Right ventricle myocardium inferior (tissue), 1 donor: ENCODE data around the gene STARD5. TPM values are rescaled to one million over a fixed set of nuclear protein-coding genes. Genes with fewer than 3 reads are reported as not detected.

Experiments
- ATAC-seq: fragments of 200-7000 bp; cut with Tn5 transposase; one replicate; pipeline ENCODE4 v1.9.1; 2020; ENCODE audit warnings: mild to moderate bottlenecking, moderate library complexity
- DNase-seq: peaks from one replicate; pipeline ENCODE4 v3.0.0; 2021; ENCODE audit errors: missing footprints
- intact Hi-C: fragments of 100-400 bp; cut with DNase I; formaldehyde crosslinking; loops from one replicate; pipeline ENCODE4 v1.11.0; 2022
- total RNA-seq: library from RNA; stranded (reverse); fragmentation: NEBNext Ultra II Directional; extraction: Animal tissue kit (Norgen Biotek cat#: 25700); gene quantifications from one replicate; pipeline ENCODE4 v1.2.1, GENCODE V29; 2021
- donor health status: DM: no; HTN: yes; CAD: no; lungs with severe emphysema.

Gene STARD5
- total RNA-seq, 1 donor from 2014 or later, result 2.2 TPM

DNA sequence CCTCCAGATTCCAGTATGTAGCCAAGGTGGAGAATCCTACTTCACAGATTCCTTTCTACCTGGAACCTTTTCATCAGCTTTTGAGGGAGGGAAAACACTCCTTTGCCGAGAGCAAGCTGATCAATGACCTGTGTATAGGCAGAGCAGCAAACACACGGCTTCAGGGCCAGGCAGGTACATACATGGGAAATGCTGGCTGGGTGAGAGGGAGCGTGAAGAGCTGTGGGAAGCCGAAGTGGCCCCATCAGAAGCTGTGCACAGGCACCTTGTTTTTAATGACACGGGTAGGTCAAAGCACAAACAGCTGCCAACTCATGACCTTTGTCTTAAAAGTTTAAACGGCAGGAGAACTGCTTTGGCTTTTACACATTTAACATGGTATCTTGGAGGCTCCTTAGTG is 25.3 kb downstream of the STARD5 start:
- no peak for DNase-seq
- intact Hi-C loops, result no loop called here
- ATAC-seq, result no peak

DNA sequence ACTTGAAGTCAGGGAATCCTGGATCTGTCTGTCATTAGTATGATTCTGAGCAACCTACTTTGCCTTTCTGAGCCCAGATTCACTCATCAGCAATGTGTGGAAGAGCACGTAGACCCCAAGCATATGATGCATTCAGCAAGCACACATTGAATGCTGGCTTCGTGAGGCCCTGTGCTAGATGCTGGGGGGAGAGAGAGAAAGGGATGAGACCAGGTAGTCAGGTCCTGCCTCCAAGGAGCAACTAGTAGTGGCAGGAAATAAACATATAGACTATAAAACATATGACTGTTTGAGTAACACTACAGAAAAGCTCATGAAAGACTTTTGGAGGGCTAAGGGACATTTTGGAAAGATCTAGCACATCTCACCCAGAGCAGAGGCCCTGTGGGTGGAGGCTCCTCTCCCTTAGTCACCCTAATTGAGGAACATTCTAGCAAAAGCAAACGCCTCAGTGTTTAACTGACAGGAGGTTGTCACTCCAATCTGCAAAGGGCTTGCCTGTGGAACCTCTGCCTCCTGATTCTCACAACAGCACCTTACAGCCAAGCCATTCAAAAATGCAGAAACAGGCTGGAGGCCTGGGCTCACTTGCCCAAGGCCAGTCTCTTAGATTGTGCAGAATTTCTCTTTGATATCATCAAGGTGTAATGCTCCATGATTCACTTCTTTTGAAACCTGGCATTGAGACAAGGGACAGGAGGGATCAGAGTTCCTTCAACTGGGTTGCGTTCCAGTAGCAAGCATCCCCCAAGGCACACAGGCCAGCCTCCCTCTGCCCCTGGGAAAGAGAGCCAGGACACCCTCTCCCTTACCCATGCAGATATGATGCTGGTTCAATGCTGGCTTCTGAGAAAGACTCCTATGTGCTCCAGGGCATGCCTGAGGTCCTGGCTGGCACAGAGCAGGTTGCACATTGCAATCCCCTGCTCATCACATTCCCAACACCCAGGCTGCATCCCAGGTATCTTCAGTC is 26.1 kb downstream of the STARD5 start:
- no peak for ATAC-seq
- intact Hi-C loops, result no loop called here
- no peak for DNase-seq

DNA sequence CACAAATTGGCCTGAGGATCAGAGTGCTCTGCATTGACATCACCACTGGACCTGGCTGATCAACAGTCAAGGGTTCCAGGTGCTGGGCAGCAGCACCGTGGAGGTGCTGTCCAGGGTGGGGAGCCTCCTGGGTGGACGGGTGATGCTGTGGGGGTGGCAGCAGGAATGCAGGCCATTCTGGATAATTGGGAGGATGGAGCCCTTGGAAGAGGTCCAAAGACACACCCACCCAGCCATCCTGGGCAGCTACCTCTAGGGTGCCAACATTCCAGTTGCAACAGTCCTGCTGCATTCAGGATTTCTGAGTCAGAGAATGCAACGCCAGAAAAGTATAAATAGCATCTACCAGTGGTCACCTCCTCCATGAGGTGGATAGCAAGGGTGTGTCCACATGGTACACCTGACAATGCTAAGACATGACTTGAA is 26.8 kb downstream of the STARD5 start:
- DNase-seq, result no peak
- intact Hi-C loops, result no loop called here
- ATAC-seq, result no peak

DNA sequence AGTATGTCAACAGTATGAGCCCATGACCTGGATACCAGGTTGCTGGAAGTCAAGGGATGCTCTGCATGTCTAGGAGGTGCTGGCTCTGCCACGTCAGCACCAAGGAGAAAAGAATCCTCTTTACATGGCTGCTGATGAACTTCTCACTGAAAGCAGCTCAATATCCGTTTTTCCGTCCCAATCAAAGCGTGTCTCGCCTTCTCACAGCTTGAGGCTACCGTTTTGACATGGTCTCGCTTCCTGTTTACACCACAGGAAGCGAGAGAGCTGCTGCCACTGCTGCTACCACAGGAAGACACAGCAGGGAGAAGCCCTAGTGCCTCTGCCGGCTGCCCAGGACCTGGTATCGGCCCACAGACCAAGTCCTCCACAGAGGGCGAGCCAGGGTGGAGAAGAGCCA is 27.3 kb downstream of the STARD5 start:
- DNase-seq (peak; percentile 82), ATAC-seq (peak; percentile 65)
- intact Hi-C loops, result no loop called here

DNA sequence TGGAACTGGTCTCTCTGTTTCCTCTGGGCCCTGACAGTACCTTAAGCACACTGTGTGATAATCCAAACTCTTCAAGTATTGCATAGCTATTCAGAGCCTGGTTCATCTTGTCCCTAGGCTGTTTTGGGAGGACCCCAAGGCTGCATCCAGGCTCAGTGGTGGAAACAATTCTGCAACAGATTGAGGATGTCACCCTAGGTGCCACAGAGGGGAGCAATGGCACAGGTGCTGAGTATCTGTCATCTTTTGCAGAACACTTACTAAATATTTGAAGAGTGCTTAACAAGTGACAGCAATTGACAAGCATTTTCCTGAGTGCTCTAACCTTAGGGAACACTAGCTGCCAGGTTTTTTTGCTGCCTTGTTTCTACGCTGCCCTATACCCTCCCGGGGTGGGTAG is 27.8 kb downstream of the STARD5 start:
- DNase-seq (no peak), ATAC-seq (no peak)
- intact Hi-C loops, result no loop called here

DNA sequence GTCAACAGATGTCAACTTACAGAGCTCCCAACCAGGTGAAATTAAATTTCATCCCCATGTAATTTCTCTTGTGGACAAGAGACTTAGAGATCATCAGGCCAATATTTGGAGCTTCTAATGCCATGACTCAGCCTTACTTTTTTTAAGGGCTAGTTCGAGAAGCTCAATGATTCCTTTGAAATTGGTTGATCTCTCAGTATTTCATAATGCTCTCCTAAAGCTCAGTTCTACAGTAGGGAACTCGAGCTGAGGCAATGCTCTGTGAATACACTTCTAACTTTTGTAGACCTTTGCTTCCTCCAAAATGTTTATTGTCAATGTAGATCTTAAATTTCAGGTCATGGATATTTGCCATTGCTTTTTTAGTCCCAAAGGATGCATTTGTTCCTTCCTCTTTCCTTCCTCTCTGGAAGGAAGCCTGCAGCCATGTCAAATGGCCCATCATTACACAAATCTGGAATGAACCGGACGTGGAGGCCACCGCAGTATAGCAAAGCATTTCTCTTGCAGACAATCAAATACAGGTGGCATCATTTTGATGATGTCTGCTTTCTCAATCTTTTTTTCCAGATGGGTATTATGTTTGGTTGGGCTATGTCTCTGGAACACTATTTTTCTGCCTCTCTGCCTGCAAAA is 28.3 kb downstream of the STARD5 start:
- ATAC-seq (no peak), DNase-seq (no peak)
- intact Hi-C loops, result no loop called here

DNA sequence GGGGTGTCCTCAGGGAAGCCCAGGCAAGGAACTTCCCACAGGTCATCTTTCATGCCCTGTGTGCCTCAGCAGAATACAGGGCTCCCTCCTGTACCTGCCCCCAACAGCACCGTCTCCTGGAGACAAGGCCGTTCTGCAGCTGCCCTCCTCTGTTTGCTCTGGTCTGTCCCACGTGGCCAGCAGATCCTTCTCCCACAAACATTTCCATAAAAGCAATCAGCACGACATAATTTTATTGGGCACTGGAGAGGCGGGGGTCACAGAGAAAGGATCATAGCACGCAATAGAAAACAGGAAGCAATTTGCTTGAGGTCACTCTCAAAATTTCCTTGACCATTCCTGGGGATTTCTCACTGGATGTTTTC is 29.4 kb downstream of the STARD5 start:
- ATAC-seq (no peak), DNase-seq (no peak)
- intact Hi-C loops, result loop anchor here (1.0 kb wide), 1 partner anchor 43 kb away; no protein-coding TSS in a partner anchor

DNA sequence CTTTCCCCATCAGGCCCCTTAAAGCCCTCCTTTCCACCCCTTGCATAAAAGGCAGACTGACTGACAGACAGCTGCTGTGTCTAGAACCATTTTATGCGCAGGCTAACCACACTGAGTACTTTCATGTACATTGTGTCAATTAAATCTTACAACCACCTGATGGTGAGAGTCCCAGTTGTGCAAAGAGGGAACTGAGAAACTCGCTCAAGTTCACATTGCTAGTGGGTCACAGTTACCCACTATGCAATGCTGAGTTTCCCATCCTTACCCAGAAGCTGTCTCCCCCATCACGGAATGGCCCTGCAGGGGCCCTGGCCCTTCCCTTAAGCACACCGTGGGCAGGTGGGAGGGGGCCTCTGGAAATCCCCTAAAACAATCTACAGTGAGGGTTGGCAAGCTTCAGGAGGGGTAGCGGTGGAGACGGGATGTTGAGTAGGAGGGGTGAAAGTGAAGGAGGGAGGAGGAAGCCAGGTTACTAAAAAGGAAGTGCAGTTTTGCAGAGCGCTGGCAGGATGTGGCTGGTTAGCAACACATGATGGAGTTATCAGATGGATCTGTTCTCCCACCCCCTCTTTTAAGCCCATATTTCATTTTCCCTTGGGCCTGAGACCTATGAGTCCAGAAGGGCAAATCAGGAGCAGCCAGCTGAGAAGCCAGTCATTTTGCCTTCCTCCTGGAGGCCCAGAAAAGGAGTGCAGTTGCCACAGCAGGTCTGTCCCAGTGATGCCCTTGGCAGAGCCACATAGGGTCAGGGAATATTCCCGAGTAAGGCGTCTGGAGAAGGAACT is 30.0 kb downstream of the STARD5 start:
- DNase-seq (no peak), ATAC-seq (no peak)
- intact Hi-C loops, result loop anchor here (1.0 kb wide), 1 partner anchor 43 kb away; no protein-coding TSS in a partner anchor

DNA sequence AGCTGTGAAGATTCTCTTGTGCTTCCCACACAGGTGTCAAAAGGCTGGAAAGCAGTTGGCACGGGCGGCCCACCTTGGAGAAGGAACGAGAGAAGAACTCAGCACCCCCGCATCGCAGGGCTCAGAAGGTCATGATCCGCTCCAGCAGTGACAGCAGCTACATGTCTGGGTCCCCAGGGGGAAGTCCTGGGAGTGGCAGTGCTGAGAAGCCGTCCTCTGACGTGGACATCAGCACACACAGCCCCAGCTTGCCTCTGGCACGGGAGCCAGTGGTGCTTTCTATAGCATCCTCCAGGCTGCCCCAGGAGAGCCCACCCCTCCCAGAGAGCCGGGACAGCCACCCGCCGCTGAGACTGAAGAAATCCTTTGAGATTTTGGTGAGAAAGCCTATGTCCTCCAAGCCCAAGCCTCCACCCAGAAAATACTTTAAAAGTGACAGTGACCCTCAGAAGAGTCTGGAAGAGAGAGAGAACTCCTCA is 31.4 kb downstream of the STARD5 start:
- no peak for DNase-seq
- ATAC-seq, result no peak
- intact Hi-C loops, result no loop called here

DNA sequence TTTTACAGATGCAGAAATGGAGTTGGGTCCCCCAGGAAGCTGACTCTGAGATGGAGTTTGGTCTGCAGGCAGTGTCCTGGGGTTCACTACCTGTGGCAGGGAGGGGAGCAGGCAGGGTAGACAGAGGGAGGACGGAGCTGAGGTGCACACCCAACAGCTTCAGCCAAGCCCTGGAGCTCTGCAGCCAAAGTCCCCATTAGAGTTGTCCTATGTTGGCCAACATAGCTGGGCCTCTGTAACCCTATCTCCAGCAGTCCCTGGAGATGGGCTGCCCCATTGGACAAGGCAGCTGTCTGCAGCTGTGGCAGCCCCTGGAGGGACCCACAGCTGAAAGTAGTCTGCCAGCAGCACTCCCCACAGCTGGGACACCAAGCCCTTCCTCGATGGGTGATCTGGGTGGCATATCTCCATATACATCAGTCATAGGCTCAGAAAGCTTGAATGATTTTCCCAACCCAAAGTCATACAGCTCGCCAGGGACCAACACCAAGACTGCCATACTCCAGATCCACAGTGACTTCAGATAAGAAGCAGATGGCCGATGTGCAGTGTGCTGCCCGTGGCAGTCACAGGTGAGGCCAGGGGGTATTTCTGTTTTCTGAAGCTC is 31.9 kb downstream of the STARD5 start:
- no peak for DNase-seq
- intact Hi-C loops, result no loop called here
- ATAC-seq, result no peak

DNA sequence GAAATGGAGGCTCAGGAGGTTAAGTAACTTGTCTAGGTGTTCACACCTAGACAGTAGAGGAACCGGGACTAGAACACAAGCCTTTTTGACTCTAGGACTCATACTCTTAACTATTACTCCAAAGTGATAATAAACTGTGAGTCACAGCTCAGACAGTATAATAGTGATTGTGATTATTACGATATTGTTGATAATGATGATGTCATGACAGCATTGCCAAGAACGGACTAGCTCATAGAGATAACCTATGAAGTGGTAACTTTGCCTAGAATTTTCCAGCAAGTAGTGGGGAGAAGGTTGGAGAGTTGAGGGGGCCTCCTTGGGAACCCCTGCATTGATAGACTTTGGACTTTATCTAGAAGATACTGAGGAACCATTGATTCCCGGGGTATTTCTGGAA is 34.0 kb downstream of the STARD5 start:
- ATAC-seq (no peak), DNase-seq (no peak)
- intact Hi-C loops, result no loop called here

DNA sequence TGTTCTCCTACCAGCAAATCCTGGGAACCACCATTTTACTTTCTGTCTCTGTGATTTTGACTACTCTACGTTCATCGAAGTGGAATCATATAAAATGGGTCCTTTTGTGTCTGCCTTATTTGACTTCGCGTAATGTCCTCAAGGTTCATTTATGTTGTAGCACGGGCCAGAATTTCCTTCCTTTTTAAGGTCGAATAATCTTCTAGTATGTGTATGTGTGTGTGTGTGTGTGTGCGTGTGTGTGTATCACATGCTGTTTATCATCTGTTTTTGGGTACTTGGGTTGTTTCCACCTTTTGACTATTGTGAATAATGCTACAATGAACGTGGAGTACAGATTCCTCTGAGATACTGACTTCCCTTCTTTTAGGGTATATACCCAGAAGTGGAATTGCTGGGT is 35.3 kb downstream of the STARD5 start:
- ATAC-seq (no peak), DNase-seq (no peak)
- intact Hi-C loops, result no loop called here

DNA sequence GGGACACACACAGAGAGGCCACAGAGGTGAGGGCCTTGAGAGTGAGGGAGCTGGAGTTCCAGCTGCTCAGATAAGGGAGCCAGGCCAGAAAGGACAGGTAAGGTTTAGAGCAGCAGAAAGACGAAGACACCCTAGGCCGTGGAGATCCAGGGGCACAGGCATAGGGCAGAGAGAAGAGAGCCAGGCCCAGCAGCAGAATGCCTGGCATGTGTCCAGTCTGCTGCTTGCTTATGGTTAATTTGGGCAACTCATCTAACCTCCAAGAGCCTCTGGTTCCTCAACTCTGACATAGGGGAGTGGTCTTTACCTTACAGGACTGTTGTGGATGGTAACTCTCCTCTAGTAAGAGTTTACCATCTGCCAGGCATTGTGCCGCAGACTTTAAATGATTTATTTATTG is 35.9 kb downstream of the STARD5 start:
- DNase-seq, result no peak
- intact Hi-C loops, result no loop called here
- no peak for ATAC-seq

DNA sequence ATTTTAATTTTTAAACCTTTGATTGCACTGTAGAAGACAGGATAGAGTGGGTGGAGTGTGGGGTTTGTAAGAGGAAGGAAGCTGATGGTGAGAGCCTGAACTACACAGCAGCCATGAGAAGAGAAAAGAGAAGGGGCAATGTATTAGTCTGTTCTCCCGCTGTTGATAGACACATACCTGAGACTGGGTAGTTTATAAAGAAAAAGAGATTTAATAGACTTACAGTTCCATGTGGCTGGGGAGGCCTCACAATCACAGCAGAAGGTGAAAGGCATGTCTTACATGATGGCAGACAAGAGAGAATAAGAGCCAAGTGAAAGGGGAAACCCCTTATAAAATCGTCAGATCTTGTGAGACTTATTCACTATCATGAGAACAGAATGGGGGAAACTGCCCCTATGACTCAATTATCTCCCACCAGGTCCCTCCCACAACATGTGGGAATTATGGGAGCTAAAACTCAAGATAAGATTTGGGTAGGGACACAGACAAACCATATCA is 37.3 kb downstream of the STARD5 start:
- no peak for DNase-seq

DNA sequence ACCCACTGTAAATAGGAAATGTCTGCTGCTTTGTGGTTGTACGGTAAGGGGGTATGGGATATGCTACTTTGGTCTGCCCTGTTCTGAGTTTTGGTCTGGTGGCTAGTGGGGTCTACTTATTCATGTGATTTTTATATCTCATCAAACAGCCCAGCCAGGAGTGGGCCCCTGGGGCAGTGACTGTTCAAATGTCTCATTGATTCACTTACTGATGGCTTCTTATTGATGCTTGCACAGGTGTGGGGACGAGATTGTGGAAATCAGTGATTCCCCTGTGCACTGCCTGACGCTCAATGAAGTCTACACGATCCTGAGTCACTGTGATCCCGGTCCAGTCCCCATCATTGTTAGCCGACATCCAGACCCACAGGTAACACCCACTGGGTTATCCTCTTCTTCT is 38.5 kb downstream of the STARD5 start:
- no peak for ATAC-seq
- no peak for DNase-seq
- intact Hi-C loops, result no loop called here

More for the DNA sequence above, 37.3 kb downstream of the STARD5 start:
- no peak for ATAC-seq
- intact Hi-C loops, result no loop called here

DNA sequence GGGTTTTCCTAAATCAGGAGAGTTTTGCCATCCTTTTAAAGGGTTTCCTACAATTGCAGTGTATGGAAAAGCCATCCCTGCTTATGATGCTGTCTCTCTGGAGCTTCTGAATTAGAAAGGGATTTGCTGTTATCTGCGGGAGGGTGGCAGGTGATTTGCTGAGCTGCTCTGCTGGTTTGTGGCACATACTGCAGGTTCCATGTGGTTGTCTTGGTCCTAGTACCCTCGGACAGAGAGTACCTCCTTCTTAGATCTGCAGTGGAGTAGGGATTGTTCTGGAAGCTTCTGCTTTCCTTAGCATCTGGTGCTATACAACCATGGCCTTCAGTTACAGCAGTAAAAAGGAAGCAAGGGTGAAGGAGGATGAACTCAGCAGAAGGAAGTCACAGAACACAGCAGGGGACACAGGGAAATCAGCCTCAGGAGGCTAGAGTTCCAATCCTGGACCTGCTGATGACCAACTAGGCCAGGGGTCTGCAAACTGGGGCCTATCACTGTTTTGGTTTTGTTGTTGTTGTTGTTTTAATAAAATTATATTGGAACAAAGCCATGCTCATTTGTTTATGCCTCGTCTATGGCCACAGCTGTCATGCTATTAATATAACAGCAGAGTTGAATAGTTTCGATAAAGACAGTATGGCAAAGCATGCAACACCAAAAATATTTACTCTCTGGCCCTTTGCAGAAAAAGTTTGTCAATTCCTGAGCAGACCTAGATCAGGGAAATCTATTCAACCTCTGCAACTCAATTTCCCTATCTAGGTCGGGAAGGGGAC is 39.5 kb downstream of the STARD5 start:
- DNase-seq (no peak), ATAC-seq (peak; percentile 45)

DNA sequence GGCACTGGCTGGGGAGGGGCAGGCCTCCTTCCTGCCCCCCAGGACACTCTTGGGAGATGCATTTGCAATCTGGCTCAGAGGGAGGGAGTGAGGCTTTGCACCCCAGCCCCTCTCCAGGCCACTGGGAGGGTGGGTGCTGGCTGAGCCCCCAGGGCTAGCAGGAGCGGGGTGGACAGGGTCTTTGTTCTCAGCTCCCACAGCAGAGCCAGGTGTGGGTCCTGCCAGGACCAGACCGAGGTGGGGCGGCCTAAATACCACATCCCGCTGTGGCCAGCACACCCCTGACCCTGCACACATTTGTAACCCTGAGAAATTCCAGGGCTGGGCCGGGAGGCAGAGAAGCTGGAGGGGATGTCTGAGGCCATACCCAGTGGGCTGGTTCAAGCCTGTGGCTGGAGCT is 41.0 kb downstream of the STARD5 start:
- DNase-seq, result no peak
- intact Hi-C loops, result no loop called here

More for the DNA sequence above, 39.5 kb downstream of the STARD5 start:
- intact Hi-C loops, result no loop called here

DNA sequence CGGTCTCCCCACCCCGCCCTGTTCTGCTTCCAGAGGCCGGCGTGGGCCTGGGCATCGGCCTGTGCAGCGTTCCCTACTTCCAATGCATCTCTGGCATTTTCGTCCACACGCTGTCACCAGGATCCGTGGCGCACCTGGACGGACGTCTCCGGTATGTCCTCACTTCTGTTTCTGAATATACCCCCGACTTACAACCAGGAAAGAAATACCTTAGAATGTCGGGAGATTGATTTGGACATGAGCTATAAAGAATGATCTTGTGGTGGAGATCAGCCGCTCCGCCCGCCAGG is 41.4 kb downstream of the STARD5 start:
- intact Hi-C loops, result no loop called here
- DNase-seq (peak; percentile 58), ATAC-seq (no peak)

More for the DNA sequence above, 41.0 kb downstream of the STARD5 start:
- ATAC-seq, result no peak
